SK-N-MC (cell line): ENCODE results near the gene NBEA.

Source experiments
- DNase-seq: peaks from one replicate; pipeline ENCODE4 v3.0.0-alpha.2; 2011; ENCODE audit warnings: low read depth, low spot score
- H3K27ac ChIP-seq: fragments of 200-600 bp; sonication (generic); 2 replicates; pipeline ENCODE4 v1.5.1; 2016; ENCODE audit warnings: mixed run types
- H3K36me3 ChIP-seq: fragments of 200-600 bp; sonication (generic); 2 replicates; pipeline ENCODE4 v1.6.1; 2017; ENCODE audit warnings: antibody characterized with exemption, low read length, mixed read lengths; ENCODE audit not compliant: insufficient read depth
- H3K4me3 ChIP-seq: fragments of 200-600 bp; sonication (generic); 2 replicates; pipeline ENCODE4 v1.5.1; 2016
- H3K9ac ChIP-seq: fragments of 200-600 bp; sonication (generic); 2 replicates; pipeline ENCODE4 v1.8.0; 2017; ENCODE audit warnings: mixed run types, mixed read lengths; ENCODE audit not compliant: insufficient read length
- H3K9me3 ChIP-seq: fragments of 200-600 bp; sonication (generic); 2 replicates; pipeline ENCODE4 v1.6.1; 2017; ENCODE audit warnings: low read depth, mild to moderate bottlenecking, antibody characterized with exemption, low read length, moderate library complexity, mixed read lengths
- EZH2 ChIP-seq: fragments of 200-600 bp; sonication (generic); IDR thresholded peaks from one replicate; pipeline ENCODE4 v1.6.1; 2017; ENCODE audit warnings: antibody characterized with exemption
- FOXP2 ChIP-seq: optimal IDR thresholded peaks from 2 replicates; pipeline ENCODE3; 2011; ENCODE audit warnings: mild to moderate bottlenecking, moderate library complexity; ENCODE audit not compliant: insufficient read depth; ENCODE audit errors: extremely low read length, control extremely low read depth
- POLR2AphosphoS5 ChIP-seq: IDR thresholded peaks from 2 replicates; pipeline ENCODE4 v1.6.1; 2012; ENCODE audit warnings: mild to moderate bottlenecking, low read depth, low read length, borderline replicate concordance

NBEA gene

GRCh38 chr13:35716729-35717128, 774.7 kb downstream of the NBEA start:
- DNase-seq: no peak
- H3K36me3 ChIP-seq: no peaks in the 10 kb centered on the region
- H3K9me3 ChIP-seq: no peaks in the 10 kb centered on the region
- no peak overlapping the region for H3K27ac ChIP-seq
- no peak for TF ChIP-seq POLR2AphosphoS5
- TF ChIP-seq FOXP2: no peak
- no peak for TF ChIP-seq EZH2
- no peak overlapping the region for H3K9ac ChIP-seq
- no peak overlapping the region for H3K4me3 ChIP-seq

- no peak overlapping the region for H3K9ac ChIP-seq
- H3K9me3 ChIP-seq: no peaks in the 10 kb centered on the region
- no peak for TF ChIP-seq EZH2
- TF ChIP-seq FOXP2: no peak
- TF ChIP-seq POLR2AphosphoS5: no peak
- no peak overlapping the region for H3K4me3 ChIP-seq
- DNase-seq: no peak
- H3K36me3 ChIP-seq: no peaks in the 10 kb centered on the region
- H3K27ac ChIP-seq: no peak overlapping the region
Measured at GRCh38 chr13:35718084-35718483, 776.0 kb downstream of the NBEA start.

GRCh38 chr13:35720290-35720689, 778.2 kb downstream of the NBEA start:
- Histone ChIP-seq H3K36me3 (no peaks in the 10 kb centered on the region), H3K9me3 (no peaks in the 10 kb centered on the region), H3K9ac (no peak overlapping the region), H3K27ac (no peak overlapping the region), H3K4me3 (no peak overlapping the region; the same call in 1 of the 2 replicates)
- DNase-seq: no peak
- TF ChIP-seq FOXP2 (no peak), POLR2AphosphoS5 (no peak), EZH2 (no peak)

- Histone ChIP-seq H3K27ac (no peak overlapping the region), H3K4me3 (peak overlapping the region; percentile 54), H3K9me3 (no peaks in the 10 kb centered on the region), H3K9ac (no peak overlapping the region), H3K36me3 (no peaks in the 10 kb centered on the region)
- DNase-seq: peak; percentile 1
- TF ChIP-seq EZH2 (no peak), FOXP2 (no peak), POLR2AphosphoS5 (no peak)
Measured at GRCh38 chr13:35720690-35721554, 778.9 kb downstream of the NBEA start.
